NCI-H1092 (cell line): ENCODE results near the gene LOXHD1.

Source experiments
- DNase-seq: peaks from one replicate; lab custom pipeline; 2025; lab: John Stamatoyannopoulos, UW

The LOXHD1 gene

GRCh38 chr18:46672062-46672970 lies 15.3 kb upstream of the LOXHD1 start:
- no peak for DNase-seq

GRCh38 chr18:46668694-46669093 lies 11.7 kb upstream of the LOXHD1 start:
- no peak for DNase-seq

DNA sequence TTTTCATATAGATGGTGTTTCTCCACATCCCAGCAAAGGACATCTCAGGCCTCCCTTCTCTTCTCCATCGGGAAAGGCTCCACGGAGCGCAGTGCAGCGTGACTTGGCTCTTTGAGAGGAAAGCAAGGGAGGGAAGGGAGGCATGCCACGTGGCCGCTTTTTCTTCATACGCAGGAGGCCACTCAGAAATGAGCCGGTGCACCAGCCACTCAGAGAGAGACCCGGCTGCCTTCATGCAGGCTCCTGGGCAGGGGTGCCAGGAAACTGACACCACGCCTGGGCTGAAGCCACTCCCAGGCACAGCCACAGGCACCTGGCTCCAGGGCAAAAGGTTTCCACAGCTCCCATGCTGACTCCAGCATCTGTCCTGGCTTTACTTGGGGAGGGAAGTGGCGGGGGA lies 11.1 kb upstream of the LOXHD1 start:
- DNase-seq, result no peak

DNA sequence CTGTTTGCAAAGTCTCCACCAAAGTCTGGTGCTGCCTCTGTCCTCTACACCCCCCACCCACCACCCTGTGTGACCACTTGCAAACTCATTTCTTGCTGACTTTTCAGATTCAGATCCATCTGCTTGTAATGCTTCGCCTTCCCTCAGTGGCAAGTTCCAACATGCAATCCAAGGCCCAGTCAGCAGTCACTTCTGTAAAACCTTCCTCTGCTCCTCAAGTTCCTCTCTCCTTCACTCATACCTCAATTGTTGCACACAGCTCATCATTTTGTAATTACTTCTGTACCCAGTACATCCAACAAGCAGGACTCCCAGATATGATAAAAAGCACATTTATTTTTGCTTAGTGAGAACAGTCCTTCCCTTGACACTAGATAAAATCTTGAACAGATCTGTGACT lies 6.5 kb upstream of the LOXHD1 start:
- no peak for DNase-seq

- no peak for DNase-seq
Measured at GRCh38 chr18:46660957-46661749, 4.1 kb upstream of the LOXHD1 start.

GRCh38 chr18:46659484-46659883 lies 2.5 kb upstream of the LOXHD1 start:
- DNase-seq, result no peak

GRCh38 chr18:46656326-46657114 lies 500 bp downstream of the LOXHD1 start:
- no peak for DNase-seq

GRCh38 chr18:46652372-46652771 lies 4.6 kb downstream of the LOXHD1 start:
- no peak for DNase-seq

DNA sequence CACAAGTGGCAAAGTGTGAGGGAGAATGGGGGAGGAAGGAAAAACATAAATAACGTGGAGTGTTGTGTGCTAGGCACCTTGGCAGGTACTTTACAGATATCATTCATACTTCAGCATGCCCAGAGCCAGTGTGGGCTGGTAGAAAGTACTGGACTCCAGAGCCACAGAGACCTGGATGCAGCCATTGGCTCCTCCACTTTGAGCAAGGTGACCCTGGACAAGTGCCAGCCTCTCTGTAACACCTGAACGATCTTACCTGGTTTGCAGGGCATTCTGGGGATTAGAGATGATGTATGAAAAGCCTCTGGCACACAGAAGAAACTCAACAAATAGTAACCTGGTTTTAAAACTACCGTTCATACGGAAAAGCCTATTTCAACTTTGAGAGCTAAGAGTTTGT lies 6.3 kb downstream of the LOXHD1 start:
- DNase-seq, result no peak

GRCh38 chr18:46649071-46649862 lies 7.8 kb downstream of the LOXHD1 start:
- DNase-seq, result no peak

DNA sequence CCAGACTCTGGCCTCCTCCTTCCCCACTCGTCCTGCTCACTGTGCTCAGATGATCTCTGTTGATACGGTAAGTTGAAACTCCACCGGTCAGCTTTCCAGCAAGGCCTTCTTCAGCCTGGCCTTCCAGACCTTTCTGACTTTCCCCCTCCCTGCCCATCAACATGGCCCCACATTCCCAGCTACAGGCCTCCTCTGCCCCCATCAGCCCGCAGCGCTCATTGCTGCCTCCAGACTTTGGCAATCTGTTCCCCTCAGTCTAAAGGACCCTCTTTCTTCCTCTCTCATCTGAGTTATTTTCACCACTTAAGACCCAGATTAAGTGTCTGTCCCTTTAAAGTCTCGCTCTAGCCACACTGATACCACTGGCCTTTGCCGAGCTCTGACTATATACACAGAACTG lies 10.6 kb downstream of the LOXHD1 start:
- no peak for DNase-seq

- no peak for DNase-seq
Measured at GRCh38 chr18:46642561-46642960, 14.5 kb downstream of the LOXHD1 start.

GRCh38 chr18:46641917-46642316 lies 15.1 kb downstream of the LOXHD1 start:
- no peak for DNase-seq

DNA sequence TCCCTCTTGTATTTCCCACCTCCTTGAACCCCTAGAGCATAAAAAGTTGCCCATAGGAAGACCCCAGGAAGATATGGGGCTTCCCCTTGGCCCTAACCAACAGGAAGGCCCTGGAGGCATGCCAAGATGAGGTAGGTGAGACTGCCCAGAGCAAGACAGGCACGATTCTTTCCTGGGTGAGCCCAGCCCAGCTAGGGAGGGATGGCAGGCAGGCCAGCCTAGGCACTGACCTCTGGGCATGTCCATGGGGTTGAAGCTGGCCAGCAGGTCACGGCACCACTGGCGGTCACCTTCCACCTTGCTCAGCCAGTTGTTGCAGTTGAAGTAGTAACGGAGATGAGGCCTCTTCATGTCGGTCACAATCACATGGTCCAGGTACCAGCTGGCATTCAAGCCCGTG lies 17.6 kb downstream of the LOXHD1 start:
- DNase-seq, result no peak

DNA sequence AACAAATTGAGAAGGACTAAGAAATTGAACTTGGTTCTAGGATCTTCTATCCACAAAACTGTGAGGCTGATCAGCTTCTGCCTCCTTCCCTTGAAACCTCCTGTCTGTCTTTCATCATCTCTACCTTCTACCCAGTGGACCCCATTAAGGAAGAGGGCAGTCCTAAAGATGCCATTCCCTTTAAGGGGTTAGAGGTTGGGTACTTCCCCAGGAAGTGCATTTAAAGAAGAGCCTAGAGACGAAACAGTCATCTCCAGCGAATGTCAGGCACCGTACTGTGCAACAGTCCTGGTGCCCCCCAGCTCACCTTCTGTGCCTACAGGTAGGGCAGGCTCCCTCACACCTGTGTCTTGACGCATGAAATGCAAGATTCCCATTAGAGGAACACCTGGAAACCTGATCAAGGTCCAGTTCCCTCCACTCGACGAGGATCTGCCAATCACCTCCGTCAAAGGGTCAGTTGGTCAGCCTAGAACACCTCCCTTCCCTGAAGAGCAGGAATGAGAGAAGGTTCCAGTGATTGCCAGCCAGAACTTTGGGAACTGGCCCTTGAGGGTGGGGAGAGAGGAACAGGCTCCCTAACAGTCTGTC lies 20.9 kb downstream of the LOXHD1 start:
- no peak for DNase-seq

GRCh38 chr18:46632401-46633071 lies 24.5 kb downstream of the LOXHD1 start:
- DNase-seq, result no peak

DNA sequence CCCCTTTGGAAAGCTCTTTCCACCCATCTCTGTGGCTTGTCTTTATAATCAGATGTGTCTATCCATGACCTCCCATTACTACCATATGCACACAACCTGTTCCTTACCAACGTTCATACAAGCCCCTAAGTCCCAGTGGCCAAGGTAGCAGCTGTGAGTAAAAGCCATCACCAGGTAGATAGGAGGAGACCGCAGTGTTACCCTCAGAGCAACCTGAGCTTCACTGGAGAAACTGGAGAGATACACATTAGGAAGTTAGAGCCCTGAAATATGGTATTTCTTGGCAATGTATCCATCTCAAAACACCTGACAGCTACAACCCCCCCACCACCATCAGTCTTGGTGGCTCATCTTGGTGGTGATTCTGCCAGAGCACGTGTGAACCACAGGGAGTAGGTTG lies 26.0 kb downstream of the LOXHD1 start:
- no peak for DNase-seq

DNA sequence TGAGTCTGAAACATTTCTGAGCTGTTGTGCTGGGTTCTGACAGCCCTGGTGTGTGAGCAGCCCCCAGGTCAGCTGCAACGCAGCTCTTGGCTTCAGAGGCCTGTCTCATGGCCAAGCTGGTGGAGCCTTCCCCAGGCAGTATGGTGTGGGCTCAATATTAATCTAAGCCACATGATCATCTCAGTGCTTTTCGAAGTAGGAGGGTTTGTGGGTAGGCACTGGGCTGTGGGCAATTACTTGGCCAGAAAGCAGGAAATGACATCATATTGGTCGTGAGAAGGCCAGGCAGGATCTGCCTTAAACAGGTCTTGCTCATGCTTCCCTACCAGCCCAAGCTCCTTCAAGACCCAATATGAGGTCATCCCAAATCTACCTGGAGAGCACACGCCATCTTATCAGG lies 26.9 kb downstream of the LOXHD1 start:
- DNase-seq, result no peak

DNA sequence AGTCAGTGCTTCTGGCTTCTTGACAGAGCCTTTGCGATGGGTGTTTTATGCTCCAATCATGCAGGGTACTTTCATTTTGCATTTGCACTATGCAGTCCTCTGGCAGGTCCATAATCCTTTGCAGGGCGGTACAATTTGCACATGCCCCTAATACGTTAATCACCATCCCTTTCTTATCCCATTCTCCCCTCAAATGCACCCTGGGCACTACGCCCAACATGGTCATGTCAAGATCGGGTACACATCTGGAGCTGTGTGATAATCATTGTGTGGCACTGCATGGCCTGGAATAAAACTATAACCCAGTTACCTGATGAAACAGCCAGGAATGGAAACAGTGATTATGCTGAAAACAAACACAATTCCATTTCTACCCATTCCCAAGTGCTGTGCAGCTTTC lies 27.7 kb downstream of the LOXHD1 start:
- no peak for DNase-seq

- no peak for DNase-seq
Measured at GRCh38 chr18:46628206-46628605, 28.8 kb downstream of the LOXHD1 start.

DNA sequence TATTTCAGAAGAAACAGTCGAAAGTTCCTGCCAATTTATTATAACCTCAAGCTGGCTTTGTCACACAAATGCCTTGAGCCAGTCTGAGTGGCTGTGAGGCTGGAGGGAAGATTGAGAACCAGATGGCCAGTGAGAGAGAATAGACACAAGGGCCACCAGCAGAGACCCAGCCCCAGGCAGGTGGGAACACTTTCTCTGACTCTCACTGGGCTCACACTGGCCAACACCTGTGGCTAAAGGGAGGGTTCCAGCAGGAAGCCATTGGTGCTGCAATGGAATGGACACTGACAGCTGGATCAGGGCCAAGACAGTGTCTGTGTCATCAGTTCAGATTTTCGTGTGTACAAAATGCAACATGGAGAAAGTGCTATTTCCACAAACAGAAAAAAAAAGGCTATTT lies 29.9 kb downstream of the LOXHD1 start:
- DNase-seq, result no peak
